ENCODE results near the gene ELF2. TPM values are rescaled to one million over a fixed set of nuclear protein-coding genes. Genes with fewer than 3 reads are reported as not detected.

The ELF2 gene
- polyA plus RNA-seq, 1 of the 3 experiments (the other 2 are of a cell fraction): 14.0 TPM

DNA sequence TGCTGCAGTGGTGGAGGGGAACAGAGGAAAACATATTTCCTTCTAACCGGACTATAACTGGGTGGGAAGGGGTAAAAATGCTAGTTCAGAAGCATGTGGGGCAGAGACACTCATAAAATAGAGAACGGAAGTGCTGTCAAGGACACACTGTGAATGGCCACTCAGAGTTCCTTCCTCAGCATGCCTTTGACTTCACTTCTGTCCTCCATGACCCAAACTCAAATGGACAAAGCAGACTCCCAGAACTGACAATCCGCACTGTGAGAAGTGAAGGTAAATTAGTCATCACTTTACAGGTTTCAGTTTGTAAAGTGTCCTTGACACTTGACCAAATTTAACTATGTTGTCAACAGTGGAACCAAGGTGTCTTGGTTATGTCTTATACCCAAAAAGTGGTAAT, 30.2 kb upstream of the ELF2 start:
- no peak for TF ChIP-seq POLR2AphosphoS5 (IDR thresholded peaks at IDR 0.05; ENCODE audit: low read depth, low read length)
- no peak for TF ChIP-seq SIN3A (IDR thresholded peaks at IDR 0.05; ENCODE audit: borderline replicate concordance, low read depth, low read length)
- TF ChIP-seq TCF12 (IDR thresholded peaks at IDR 0.05): no peak
- TF ChIP-seq, protein P1, sequence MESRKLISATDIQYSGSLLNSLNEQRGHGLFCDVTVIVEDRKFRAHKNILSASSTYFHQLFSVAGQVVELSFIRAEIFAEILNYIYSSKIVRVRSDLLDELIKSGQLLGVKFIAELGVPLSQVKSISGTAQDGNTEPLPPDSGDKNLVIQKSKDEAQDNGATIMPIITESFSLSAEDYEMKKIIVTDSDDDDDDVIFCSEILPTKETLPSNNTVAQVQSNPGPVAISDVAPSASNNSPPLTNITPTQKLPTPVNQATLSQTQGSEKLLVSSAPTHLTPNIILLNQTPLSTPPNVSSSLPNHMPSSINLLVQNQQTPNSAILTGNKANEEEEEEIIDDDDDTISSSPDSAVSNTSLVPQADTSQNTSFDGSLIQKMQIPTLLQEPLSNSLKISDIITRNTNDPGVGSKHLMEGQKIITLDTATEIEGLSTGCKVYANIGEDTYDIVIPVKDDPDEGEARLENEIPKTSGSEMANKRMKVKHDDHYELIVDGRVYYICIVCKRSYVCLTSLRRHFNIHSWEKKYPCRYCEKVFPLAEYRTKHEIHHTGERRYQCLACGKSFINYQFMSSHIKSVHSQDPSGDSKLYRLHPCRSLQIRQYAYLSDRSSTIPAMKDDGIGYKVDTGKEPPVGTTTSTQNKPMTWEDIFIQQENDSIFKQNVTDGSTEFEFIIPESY (IDR thresholded peaks at IDR 0.05; ENCODE audit: borderline replicate concordance, low read depth): no peak
- no peak overlapping the region for H2AFZ ChIP-seq (ENCODE audit: low read depth)
- H3K36me3 ChIP-seq (replicated peaks in 1 of 2; ENCODE audit: control insufficient read depth in 1 of 2, insufficient read depth in 2 of 2, low read length in 1 of 2): no peaks in the 10 kb centered on the region
- H3K9ac ChIP-seq: no peak overlapping the region
- ChIA-PET POLR2A (no interaction called here), CTCF (no interaction called here)
- WGBS (ENCODE audit: low lambda C conversion rate): 87% methylated on average over 3 of the region's 3 CpGs
- no peaks in the 10 kb centered on the region for H3K27me3 ChIP-seq (ENCODE audit: insufficient read depth)
- H3K27ac ChIP-seq (ENCODE audit: low read depth in 2 of 2, low read length in 1 of 2): no peak overlapping the region
- no peaks in the 10 kb centered on the region for H3K9me3 ChIP-seq
- H3F3A ChIP-seq (replicated peaks; ENCODE audit: insufficient read depth): no peaks in the 10 kb centered on the region
- no peak for DNase-seq
- no peaks in the 10 kb centered on the region for H3K4me1 ChIP-seq (ENCODE audit: control insufficient read depth in 1 of 2, insufficient read depth in 2 of 2, low read depth in 1 of 2, low read length in 1 of 2)
- no peaks in the 10 kb centered on the region for H4K20me1 ChIP-seq (ENCODE audit: insufficient read depth)
- H3K79me2 ChIP-seq (ENCODE audit: insufficient read depth): no peaks in the 10 kb centered on the region
- no peaks in the 10 kb centered on the region for H3K9me2 ChIP-seq
- H3K4me3 ChIP-seq (ENCODE audit: low read depth in 2 of 2, low read length in 1 of 2): no peak overlapping the region
- H3K4me2 ChIP-seq: no peak overlapping the region

DNA sequence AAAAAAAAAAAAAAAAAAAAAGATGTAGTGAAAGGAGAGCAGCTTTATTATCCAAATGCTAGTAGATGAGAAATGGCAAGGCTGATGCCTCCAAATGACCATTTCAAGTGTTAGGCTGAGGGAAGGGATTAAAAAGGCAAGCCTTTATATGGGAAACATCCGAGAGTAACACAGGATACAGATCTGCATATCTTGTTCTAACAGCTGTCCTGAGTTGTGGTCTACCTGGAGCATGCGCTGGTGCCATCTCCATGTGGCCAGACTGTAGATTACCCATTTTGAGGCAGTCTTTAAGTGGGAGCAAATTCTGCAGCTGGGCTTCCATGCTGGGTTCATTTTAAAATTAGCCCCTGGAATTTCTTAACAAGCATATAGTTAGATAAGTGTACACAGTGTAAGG, 26.0 kb upstream of the ELF2 start:
- H3K9ac ChIP-seq: no peak overlapping the region
- H3K4me3 ChIP-seq (ENCODE audit: low read depth in 2 of 2, low read length in 1 of 2): no peak overlapping the region
- H3K27ac ChIP-seq (ENCODE audit: low read depth in 2 of 2, low read length in 1 of 2): no peak overlapping the region
- no peak overlapping the region for H2AFZ ChIP-seq (ENCODE audit: low read depth)
- no peaks in the 10 kb centered on the region for H3F3A ChIP-seq (replicated peaks; ENCODE audit: insufficient read depth)
- H3K9me3 ChIP-seq: no peaks in the 10 kb centered on the region
- H3K4me1 ChIP-seq (ENCODE audit: control insufficient read depth in 1 of 2, insufficient read depth in 2 of 2, low read depth in 1 of 2, low read length in 1 of 2): no peaks in the 10 kb centered on the region
- no peaks in the 10 kb centered on the region for H3K9me2 ChIP-seq
- H3K27me3 ChIP-seq (ENCODE audit: insufficient read depth): no peaks in the 10 kb centered on the region
- WGBS (ENCODE audit: low lambda C conversion rate): 100% methylated on average over 2 of the region's 2 CpGs
- H3K79me2 ChIP-seq (ENCODE audit: insufficient read depth): no peaks in the 10 kb centered on the region
- H4K20me1 ChIP-seq (ENCODE audit: insufficient read depth): no peaks in the 10 kb centered on the region
- CTCF ChIA-PET: no interaction called here
- no peak overlapping the region for H3K4me2 ChIP-seq
- H3K36me3 ChIP-seq (replicated peaks in 1 of 2; ENCODE audit: control insufficient read depth in 1 of 2, insufficient read depth in 2 of 2, low read length in 1 of 2): no peaks in the 10 kb centered on the region
- POLR2A ChIA-PET: no interaction called here
- no peak for DNase-seq
- no peak for TF ChIP-seq EP300 (IDR thresholded peaks at IDR 0.05; ENCODE audit: borderline replicate concordance in 1 of 2, low read depth in 1 of 2, low read length in 1 of 2)
- TF ChIP-seq CHD2 (IDR thresholded peaks at IDR 0.05; ENCODE audit: low read length, partially characterized antibody): no peak
- TF ChIP-seq TEAD4 (IDR thresholded peaks at IDR 0.05; ENCODE audit: borderline replicate concordance, insufficient read depth): no peak
- TF ChIP-seq, protein P1 (IDR thresholded peaks at IDR 0.05; ENCODE audit: borderline replicate concordance, low read depth): no peak
- no peak for TF ChIP-seq FOSL2 (IDR thresholded peaks at IDR 0.05; ENCODE audit: borderline replicate concordance, low read depth)
- TF ChIP-seq SIN3A (IDR thresholded peaks at IDR 0.05; ENCODE audit: borderline replicate concordance, low read depth, low read length): no peak
- TF ChIP-seq, protein P2, sequence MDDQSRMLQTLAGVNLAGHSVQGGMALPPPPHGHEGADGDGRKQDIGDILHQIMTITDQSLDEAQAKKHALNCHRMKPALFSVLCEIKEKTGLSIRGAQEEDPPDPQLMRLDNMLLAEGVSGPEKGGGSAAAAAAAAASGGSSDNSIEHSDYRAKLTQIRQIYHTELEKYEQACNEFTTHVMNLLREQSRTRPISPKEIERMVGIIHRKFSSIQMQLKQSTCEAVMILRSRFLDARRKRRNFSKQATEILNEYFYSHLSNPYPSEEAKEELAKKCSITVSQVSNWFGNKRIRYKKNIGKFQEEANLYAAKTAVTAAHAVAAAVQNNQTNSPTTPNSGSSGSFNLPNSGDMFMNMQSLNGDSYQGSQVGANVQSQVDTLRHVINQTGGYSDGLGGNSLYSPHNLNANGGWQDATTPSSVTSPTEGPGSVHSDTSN (IDR thresholded peaks at IDR 0.05): no peak
- TF ChIP-seq, protein P3, sequence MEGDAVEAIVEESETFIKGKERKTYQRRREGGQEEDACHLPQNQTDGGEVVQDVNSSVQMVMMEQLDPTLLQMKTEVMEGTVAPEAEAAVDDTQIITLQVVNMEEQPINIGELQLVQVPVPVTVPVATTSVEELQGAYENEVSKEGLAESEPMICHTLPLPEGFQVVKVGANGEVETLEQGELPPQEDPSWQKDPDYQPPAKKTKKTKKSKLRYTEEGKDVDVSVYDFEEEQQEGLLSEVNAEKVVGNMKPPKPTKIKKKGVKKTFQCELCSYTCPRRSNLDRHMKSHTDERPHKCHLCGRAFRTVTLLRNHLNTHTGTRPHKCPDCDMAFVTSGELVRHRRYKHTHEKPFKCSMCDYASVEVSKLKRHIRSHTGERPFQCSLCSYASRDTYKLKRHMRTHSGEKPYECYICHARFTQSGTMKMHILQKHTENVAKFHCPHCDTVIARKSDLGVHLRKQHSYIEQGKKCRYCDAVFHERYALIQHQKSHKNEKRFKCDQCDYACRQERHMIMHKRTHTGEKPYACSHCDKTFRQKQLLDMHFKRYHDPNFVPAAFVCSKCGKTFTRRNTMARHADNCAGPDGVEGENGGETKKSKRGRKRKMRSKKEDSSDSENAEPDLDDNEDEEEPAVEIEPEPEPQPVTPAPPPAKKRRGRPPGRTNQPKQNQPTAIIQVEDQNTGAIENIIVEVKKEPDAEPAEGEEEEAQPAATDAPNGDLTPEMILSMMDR (IDR thresholded peaks at IDR 0.05): no peak
- TF ChIP-seq TCF12 (IDR thresholded peaks at IDR 0.05): no peak
- no peak for TF ChIP-seq RAD21 (IDR thresholded peaks at IDR 0.05; ENCODE audit: low read length)
- TF ChIP-seq GATA2 (CRISPR knock-in tag; IDR thresholded peaks at IDR 0.05): no peak
- TF ChIP-seq, protein P4, sequence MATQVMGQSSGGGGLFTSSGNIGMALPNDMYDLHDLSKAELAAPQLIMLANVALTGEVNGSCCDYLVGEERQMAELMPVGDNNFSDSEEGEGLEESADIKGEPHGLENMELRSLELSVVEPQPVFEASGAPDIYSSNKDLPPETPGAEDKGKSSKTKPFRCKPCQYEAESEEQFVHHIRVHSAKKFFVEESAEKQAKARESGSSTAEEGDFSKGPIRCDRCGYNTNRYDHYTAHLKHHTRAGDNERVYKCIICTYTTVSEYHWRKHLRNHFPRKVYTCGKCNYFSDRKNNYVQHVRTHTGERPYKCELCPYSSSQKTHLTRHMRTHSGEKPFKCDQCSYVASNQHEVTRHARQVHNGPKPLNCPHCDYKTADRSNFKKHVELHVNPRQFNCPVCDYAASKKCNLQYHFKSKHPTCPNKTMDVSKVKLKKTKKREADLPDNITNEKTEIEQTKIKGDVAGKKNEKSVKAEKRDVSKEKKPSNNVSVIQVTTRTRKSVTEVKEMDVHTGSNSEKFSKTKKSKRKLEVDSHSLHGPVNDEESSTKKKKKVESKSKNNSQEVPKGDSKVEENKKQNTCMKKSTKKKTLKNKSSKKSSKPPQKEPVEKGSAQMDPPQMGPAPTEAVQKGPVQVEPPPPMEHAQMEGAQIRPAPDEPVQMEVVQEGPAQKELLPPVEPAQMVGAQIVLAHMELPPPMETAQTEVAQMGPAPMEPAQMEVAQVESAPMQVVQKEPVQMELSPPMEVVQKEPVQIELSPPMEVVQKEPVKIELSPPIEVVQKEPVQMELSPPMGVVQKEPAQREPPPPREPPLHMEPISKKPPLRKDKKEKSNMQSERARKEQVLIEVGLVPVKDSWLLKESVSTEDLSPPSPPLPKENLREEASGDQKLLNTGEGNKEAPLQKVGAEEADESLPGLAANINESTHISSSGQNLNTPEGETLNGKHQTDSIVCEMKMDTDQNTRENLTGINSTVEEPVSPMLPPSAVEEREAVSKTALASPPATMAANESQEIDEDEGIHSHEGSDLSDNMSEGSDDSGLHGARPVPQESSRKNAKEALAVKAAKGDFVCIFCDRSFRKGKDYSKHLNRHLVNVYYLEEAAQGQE (IDR thresholded peaks at IDR 0.05; ENCODE audit: low read depth, low read length): no peak
- TF ChIP-seq RXRA (IDR thresholded peaks at IDR 0.05; ENCODE audit: borderline replicate concordance, low read depth): no peak
- no peak for TF ChIP-seq ELF1 (IDR thresholded peaks at IDR 0.05)
- TF ChIP-seq RCOR1 (IDR thresholded peaks at IDR 0.05; ENCODE audit: low read length): no peak
- TF ChIP-seq SMC3 (IDR thresholded peaks at IDR 0.05; ENCODE audit: low read depth, low read length): no peak
